GM19193 (cell line): ENCODE measurements around the gene BMPR1B.

Experiments
- POLR2A ChIP-seq: IDR thresholded peaks from 4 replicates; pipeline ENCODE4 v1.6.1; 2011; ENCODE audit not compliant: insufficient read depth, insufficient read length; ENCODE audit errors: extremely low read depth

The BMPR1B gene

GRCh38 chr4:94939791-94940519 lies 182.2 kb downstream of the BMPR1B start:
- no peak for TF ChIP-seq POLR2A

- no peak for TF ChIP-seq POLR2A
Observed at GRCh38 chr4:94940520-94940908, 182.8 kb downstream of the BMPR1B start.

- no peak for TF ChIP-seq POLR2A
Observed at GRCh38 chr4:94941706-94942105, 184.0 kb downstream of the BMPR1B start.

- TF ChIP-seq POLR2A, result no peak
Observed at GRCh38 chr4:94944726-94945125, 187.0 kb downstream of the BMPR1B start.

- no peak for TF ChIP-seq POLR2A
Observed at GRCh38 chr4:94947681-94948108, 189.9 kb downstream of the BMPR1B start.

- TF ChIP-seq POLR2A, result no peak
Observed at GRCh38 chr4:94954251-94954650, 196.5 kb downstream of the BMPR1B start.

GRCh38 chr4:94957030-94957429 lies 199.3 kb downstream of the BMPR1B start:
- TF ChIP-seq POLR2A, result no peak

- TF ChIP-seq POLR2A, result no peak
Observed at GRCh38 chr4:94959307-94959706, 201.6 kb downstream of the BMPR1B start.

- TF ChIP-seq POLR2A, result no peak
Observed at GRCh38 chr4:94960708-94961107, 203.0 kb downstream of the BMPR1B start.

- no peak for TF ChIP-seq POLR2A
Observed at GRCh38 chr4:94961420-94961819, 203.7 kb downstream of the BMPR1B start.

- no peak for TF ChIP-seq POLR2A
Observed at GRCh38 chr4:94962484-94962883, 204.7 kb downstream of the BMPR1B start.

GRCh38 chr4:94965852-94966251 lies 208.1 kb downstream of the BMPR1B start:
- TF ChIP-seq POLR2A, result no peak

GRCh38 chr4:94968493-94968892 lies 210.7 kb downstream of the BMPR1B start:
- no peak for TF ChIP-seq POLR2A

- TF ChIP-seq POLR2A, result no peak
Observed at GRCh38 chr4:94970650-94971049, 212.9 kb downstream of the BMPR1B start.

GRCh38 chr4:94974773-94975172 lies 217.0 kb downstream of the BMPR1B start:
- no peak for TF ChIP-seq POLR2A

GRCh38 chr4:94976371-94977011 lies 218.7 kb downstream of the BMPR1B start:
- TF ChIP-seq POLR2A, result no peak
